Right lobe of liver (tissue), 6 donors: ENCODE data around the gene FPGS. TPM values are rescaled to one million over a fixed set of nuclear protein-coding genes. Genes with fewer than 3 reads are reported as not detected.

Source experiments
- ATAC-seq, 4 donors: fragments of 200-7000 bp; cut with Tn5 transposase; one replicate each; pipeline ENCODE4 v1.9.1; 2020; ENCODE audit warnings: mild to moderate bottlenecking in 4 of 4, moderate library complexity in 4 of 4
- DNase-seq, 3 donors: peaks; one replicate each; pipeline ENCODE4 v3.0.0-alpha.2; 2020
- H3K27ac ChIP-seq, 3 donors: fragments of 200-600 bp; one replicate each; pipeline ENCODE4 v1.8.0; 2022
- H3K27me3 ChIP-seq, 2 donors: fragments of 200-600 bp; one replicate each; pipeline ENCODE4 v1.8.0; 2022
- H3K36me3 ChIP-seq, 4 donors: fragments of 200-600 bp; sonication (generic) in 1 of 4; one replicate each; pipeline versions ENCODE4 v1.5.1 to v1.8.0; 2017 to 2022; ENCODE audit warnings: control low read depth in 1 of 4
- H3K4me1 ChIP-seq, 4 donors: fragments of 200-600 bp; sonication (generic) in 1 of 4; one replicate each; pipeline versions ENCODE4 v1.5.1 to v1.8.0; 2017 to 2022; ENCODE audit warnings: control low read depth in 1 of 4
- H3K4me3 ChIP-seq, 3 donors: fragments of 200-600 bp; one replicate each; pipeline ENCODE4 v1.8.0; 2022
- H3K9me3 ChIP-seq, 4 donors: fragments of 200-600 bp; sonication (generic) in 1 of 4; one replicate each; pipeline versions ENCODE4 v1.5.1 to v1.8.0; 2017 to 2022; ENCODE audit warnings: control low read depth in 1 of 4
- POLR2A ChIP-seq: fragments of 450-650 bp; IDR thresholded peaks from one replicate; pipeline ENCODE4 v1.6.1; 2017; ENCODE audit warnings: antibody characterized with exemption, mild to moderate bottlenecking
- WGBS: methylation state at CpG from one replicate; pipeline ENCODE4 v1.1.6; 2018; ENCODE audit warnings: low coverage, low lambda C conversion rate; ENCODE audit not compliant: insufficient coverage; ENCODE audit errors: missing lambda C conversion rate; 5-methylcytosine and 5-hydroxymethylcytosine counted together
- intact Hi-C, 2 donors: fragments of 100-400 bp; cut with DNase I; formaldehyde crosslinking; loops; one replicate each; pipeline versions ENCODE4 v1.11.2 to v1.14.1; 2022
- total RNA-seq, 6 experiments: library from RNA; depleted of rRNA in 2 of 6; stranded (reverse); fragments of >200 nt in 2 of 6; fragmentation: NEBNext Ultra II Directional in 3 of 6; extraction: Animal tissue kit (Norgen Biotek cat#: 25700) in 3 of 6; gene quantifications; one replicate each; pipeline versions ENCODE4 v1.1.0 to v1.2.4, GENCODE V29; 2016 to 2023
- TF ChIP-seq, protein P1 (sequence below), 4 donors: fragments of 200-600 bp in 3 of 4; fragments of 450-650 bp in 1 of 4; IDR thresholded peaks; one replicate each; pipeline versions ENCODE4 v1.5.1 to v1.8.0; 2016 to 2022; ENCODE audit warnings: antibody characterized with exemption in 4 of 4, mild to moderate bottlenecking in 2 of 4
- donor health status: DM: no; HTN: yes; CAD: no.
- donor health status: DM: no; HTN: no; CAD: no.
- donor health status: DM: no; HTN: no; CAD: no.
- donor health status: DM: no; HTN: yes; CAD: no.
- donor health status: DM: no; HTN: yes; CAD: no.

Gene FPGS
- total RNA-seq, 6 experiments from 2014 or later, result 44.3 to 68.5 (median 56.9) TPM

DNA sequence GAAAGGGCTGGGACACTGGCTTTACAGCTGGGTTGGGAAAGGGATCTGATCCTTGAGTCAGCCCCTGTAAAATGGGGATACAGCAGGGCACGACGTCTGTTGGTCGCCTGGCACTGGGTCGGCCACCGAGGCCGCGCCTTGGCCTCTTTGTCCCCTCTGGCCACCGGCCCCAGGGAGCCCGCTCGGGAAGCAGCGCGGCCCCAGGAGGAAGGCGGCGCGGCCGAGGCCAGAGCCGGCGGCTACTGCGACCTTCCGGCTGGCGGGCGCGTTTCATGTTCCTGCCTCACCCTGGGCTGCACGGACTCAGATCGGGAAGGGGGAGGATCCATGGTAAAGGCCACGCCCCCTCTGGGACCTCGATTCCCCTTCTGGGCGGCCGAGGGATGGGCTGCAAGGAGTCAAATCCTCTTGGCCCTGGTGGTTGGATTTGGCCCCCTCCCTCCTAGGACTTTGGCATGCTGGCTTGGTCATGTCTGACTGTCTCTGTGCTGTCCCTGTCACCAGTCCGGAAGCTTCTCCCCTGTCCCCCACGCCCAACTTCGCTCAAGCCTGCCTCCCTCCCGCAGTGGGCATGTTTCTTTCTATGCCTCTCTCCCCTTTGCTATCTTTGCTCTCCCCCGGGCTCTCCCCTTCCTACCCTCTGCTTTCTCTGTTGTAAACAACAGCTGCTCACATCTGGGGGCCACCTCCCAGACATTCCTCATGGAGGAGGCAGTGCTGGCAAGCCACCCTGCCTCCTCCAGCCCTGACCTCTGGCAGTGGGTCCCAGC is 25.8 kb downstream of the FPGS start:
- ATAC-seq (peak; percentile 73 to 82 (median 76)), DNase-seq (peak; percentile 83 to 90 (median 88))
- no peaks in the 10 kb centered on the region for H3K9me3 ChIP-seq
- H3K27me3 ChIP-seq, result no peaks in the 10 kb centered on the region
- peaks cover 0 to 5% (median 0%) of the 10 kb centered on the region in 4 donors for H3K36me3 ChIP-seq
- peak overlapping the region in 2 of 3 donors; percentile 26 to 34 for H3K4me3 ChIP-seq
- peak; percentile 87 for TF ChIP-seq POLR2A
- TF ChIP-seq, protein P1, sequence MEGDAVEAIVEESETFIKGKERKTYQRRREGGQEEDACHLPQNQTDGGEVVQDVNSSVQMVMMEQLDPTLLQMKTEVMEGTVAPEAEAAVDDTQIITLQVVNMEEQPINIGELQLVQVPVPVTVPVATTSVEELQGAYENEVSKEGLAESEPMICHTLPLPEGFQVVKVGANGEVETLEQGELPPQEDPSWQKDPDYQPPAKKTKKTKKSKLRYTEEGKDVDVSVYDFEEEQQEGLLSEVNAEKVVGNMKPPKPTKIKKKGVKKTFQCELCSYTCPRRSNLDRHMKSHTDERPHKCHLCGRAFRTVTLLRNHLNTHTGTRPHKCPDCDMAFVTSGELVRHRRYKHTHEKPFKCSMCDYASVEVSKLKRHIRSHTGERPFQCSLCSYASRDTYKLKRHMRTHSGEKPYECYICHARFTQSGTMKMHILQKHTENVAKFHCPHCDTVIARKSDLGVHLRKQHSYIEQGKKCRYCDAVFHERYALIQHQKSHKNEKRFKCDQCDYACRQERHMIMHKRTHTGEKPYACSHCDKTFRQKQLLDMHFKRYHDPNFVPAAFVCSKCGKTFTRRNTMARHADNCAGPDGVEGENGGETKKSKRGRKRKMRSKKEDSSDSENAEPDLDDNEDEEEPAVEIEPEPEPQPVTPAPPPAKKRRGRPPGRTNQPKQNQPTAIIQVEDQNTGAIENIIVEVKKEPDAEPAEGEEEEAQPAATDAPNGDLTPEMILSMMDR (IDR thresholded peaks at IDR 0.05), result peak in 2 of 4 donors; percentile 8 to 13
- peak overlapping the region in 2 of 3 donors; percentile 13 to 20 for H3K27ac ChIP-seq
- H3K4me1 ChIP-seq, result peaks cover 0 to 30% (median 15%) of the 10 kb centered on the region in 4 donors
- WGBS, result 26% methylated on average over 8 of the region's 34 CpGs
- intact Hi-C loops, result no loop called here

DNA sequence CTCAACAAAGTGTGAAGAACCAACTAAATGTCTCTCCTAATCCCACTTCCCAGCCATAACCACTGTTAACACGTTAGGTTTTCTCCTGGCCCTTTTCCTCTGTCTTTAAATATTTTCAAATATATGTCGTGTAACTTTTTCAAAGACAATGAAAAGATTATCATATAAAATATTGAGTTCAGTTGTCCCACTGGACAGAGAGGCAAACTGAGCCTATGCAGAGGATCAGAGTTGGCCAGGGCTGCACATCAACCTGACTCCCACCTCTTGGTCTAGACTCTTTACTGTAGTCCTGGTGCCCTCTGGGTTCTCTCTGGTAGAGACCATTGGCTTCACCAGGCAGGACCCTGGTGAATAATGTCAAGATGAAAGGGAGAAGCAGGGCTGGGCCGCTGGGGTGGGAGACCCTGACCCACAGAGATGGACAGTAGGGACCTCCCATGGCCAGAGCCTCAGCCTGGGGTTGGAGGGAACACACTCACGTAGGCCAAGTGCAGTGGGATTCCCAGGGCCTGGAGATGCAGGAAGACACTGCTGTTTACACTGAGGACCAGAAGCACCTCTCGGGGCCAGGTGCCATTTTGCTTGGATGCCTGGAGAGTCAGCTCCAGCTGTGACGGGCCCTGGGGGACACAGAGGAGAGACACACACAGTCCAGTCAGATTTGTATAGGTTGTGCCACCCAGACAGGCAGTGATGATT is 26.7 kb downstream of the FPGS start:
- TF ChIP-seq, protein P1 (IDR thresholded peaks at IDR 0.05), result no peak
- no peak for TF ChIP-seq POLR2A
- Histone ChIP-seq H3K27ac (peak overlapping the region in 2 of 3 donors; percentile 13 to 20), H3K27me3 (no peaks in the 10 kb centered on the region), H3K4me1 (peaks cover 0 to 30% (median 15%) of the 10 kb centered on the region in 4 donors), H3K36me3 (peaks cover 0 to 5% (median 0%) of the 10 kb centered on the region in 4 donors), H3K9me3 (no peaks in the 10 kb centered on the region), H3K4me3 (no peak overlapping the region)
- intact Hi-C loops, result no loop called here
- ATAC-seq, result no peak
- 55% methylated on average over 3 of the region's 6 CpGs for WGBS
- no peak for DNase-seq

DNA sequence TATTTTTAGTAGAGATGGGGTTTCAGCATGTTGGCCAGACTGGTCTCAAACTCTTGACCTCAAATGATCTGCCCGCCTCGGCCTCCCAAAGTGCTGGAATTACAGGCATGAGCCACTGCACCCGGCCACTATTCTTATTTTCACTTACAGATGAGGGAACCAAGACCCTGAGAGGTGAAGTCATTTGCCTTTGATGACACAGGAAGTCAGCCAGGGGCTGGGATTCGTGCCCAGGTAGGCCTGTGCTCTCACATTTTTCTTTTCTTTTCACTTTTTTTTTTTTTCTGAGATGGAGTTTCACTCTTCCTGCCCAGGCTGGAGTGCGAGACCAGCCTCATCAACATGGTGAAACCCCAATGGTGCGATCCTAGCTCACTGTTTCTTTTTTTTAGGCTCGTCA is 29.6 kb downstream of the FPGS start:
- intact Hi-C loops, result no loop called here
- ATAC-seq (peak in 1 of 4 donors; percentile 36), DNase-seq (no peak)
- Histone ChIP-seq H3K27ac (peak overlapping the region in 1 of 3 donors; percentile 0), H3K27me3 (no peaks in the 10 kb centered on the region), H3K4me3 (no peak overlapping the region), H3K9me3 (no peaks in the 10 kb centered on the region), H3K4me1 (peaks cover 0 to 23% (median 9%) of the 10 kb centered on the region in 4 donors), H3K36me3 (no peaks in the 10 kb centered on the region)
- WGBS, result 62% methylated on average over 6 of the region's 7 CpGs
- no peak for TF ChIP-seq POLR2A
- TF ChIP-seq, protein P1 (IDR thresholded peaks at IDR 0.05), result no peak

DNA sequence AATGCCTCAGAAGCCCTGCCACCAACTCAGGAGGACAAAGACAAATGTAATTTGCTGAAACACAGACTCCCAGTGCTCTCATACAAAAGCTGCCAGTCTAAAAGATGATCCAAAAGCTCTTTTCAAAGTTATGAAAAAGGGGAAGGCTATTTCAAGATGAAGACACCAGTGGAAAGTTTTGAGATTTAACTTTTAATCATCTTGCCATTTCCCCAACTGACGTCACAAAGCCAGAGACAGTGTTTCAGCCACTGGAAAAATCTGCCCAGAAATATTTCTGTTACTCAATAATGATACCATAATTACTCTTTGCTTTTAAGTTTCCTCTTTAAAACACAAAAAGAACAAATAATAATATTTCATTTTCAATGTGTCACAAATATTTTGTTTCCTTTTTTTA is 30.9 kb downstream of the FPGS start:
- H3K27me3 ChIP-seq, result no peaks in the 10 kb centered on the region
- 30% methylated on average over 1 of the region's 1 CpG for WGBS
- H3K36me3 ChIP-seq, result no peaks in the 10 kb centered on the region
- peaks cover 0 to 25% (median 13%) of the 10 kb centered on the region in 4 donors for H3K4me1 ChIP-seq
- no peak for TF ChIP-seq POLR2A
- TF ChIP-seq, protein P1 (IDR thresholded peaks at IDR 0.05), result no peak
- no peak for ATAC-seq
- no peak overlapping the region for H3K4me3 ChIP-seq
- H3K27ac ChIP-seq, result peak overlapping the region in 1 of 3 donors; percentile 61
- DNase-seq, result no peak
- intact Hi-C loops, result no loop called here
- H3K9me3 ChIP-seq, result no peaks in the 10 kb centered on the region
